GM12878 (cell line): ENCODE data around the gene ALDH1L1. TPM values are rescaled to one million over a fixed set of nuclear protein-coding genes. Genes with fewer than 3 reads are reported as not detected.

Experiments
- ATAC-seq: fragments of 200-7000 bp; cut with Tn5 transposase; 3 replicates; pipeline ENCODE4 v1.9.1; 2020; ENCODE audit warnings: mild to moderate bottlenecking, moderate library complexity
- BruUV-seq: library from RNA; stranded (reverse); fragments of 400-500 nt; replicated peaks from 2 replicates; lab custom pipeline; 2021; lab: Mats Ljungman, UMichigan
- CTCF ChIA-PET: fragments of 300-600 bp; sonication (Branson Sonifier 250); formaldehyde crosslinking; extraction: SDS; loops from one replicate; lab custom pipeline; 2021; ENCODE audit warnings: inconsistent platforms; lab: Yijun Ruan, JAX
- POLR2A ChIA-PET: fragments of 350-600 bp; formaldehyde crosslinking; extraction: SDS; loops from one replicate; lab custom pipeline; 2021; ENCODE audit warnings: inconsistent platforms; lab: Charles Lee
- RAD21 ChIA-PET: fragments of 300-600 bp; sonication (Branson Sonifier 250); formaldehyde crosslinking; loops from one replicate; lab custom pipeline; 2023; ENCODE audit warnings: antibody characterized with exemption; ENCODE audit not compliant: unreplicated experiment; lab: Charles Lee
- SMC1A ChIA-PET: fragments of 300-600 bp; sonication (Branson Sonifier 250); formaldehyde crosslinking; loops from one replicate; lab custom pipeline; 2023; ENCODE audit not compliant: unreplicated experiment, uncharacterized antibody; lab: Charles Lee
- DNase-seq: peaks from one replicate; pipeline ENCODE4 v3.0.0-alpha.2; 2011; ENCODE audit warnings: low read depth, low spot score
- FAIRE-seq: peaks from 3 replicates; lab custom pipeline; 2011; peaks lifted over from hg19 to GRCh38; lab: Jason Lieb, UNC
- H2AFZ ChIP-seq: 2 replicates; pipeline ENCODE4 v1.6.0; 2011; ENCODE audit warnings: low read depth, low read length, control low read depth; ENCODE audit not compliant: control insufficient read depth
- H3K27ac ChIP-seq: 2 replicates; pipeline ENCODE4 v1.5.1; 2011; ENCODE audit warnings: control low read depth; ENCODE audit not compliant: control insufficient read depth, insufficient read depth
- H3K27me3 ChIP-seq, 2 experiments: replicated peaks in 1 of 2; 2 replicates each; pipeline versions ENCODE4 v1.6.0 to v1.6.1; 2011; ENCODE audit warnings: low read length in 1 of 2; ENCODE audit not compliant: control insufficient read depth in 2 of 2, insufficient read depth in 2 of 2
- H3K36me3 ChIP-seq, 2 experiments: 2 replicates each; pipeline ENCODE4 v1.5.1; 2011; ENCODE audit warnings: low read length in 1 of 2; ENCODE audit not compliant: control insufficient read depth in 2 of 2, insufficient read depth in 2 of 2
- H3K4me1 ChIP-seq: 2 replicates; pipeline ENCODE4 v1.6.1; 2011; ENCODE audit warnings: mild to moderate bottlenecking, low read length, moderate library complexity, mixed read lengths; ENCODE audit not compliant: control insufficient read depth, insufficient read depth
- H3K4me2 ChIP-seq: 2 replicates; pipeline ENCODE4 v1.6.0; 2011; ENCODE audit warnings: control low read depth; ENCODE audit not compliant: control insufficient read depth, insufficient read depth
- H3K4me3 ChIP-seq: fragments of 200-600 bp; sonication (generic); 2 replicates; pipeline ENCODE4 v1.5.1; 2016
- H3K79me2 ChIP-seq: 2 replicates; pipeline ENCODE4 v1.6.0; 2011; ENCODE audit warnings: low read length; ENCODE audit not compliant: control insufficient read depth, insufficient read depth
- H3K9ac ChIP-seq: 2 replicates; pipeline ENCODE4 v1.8.0; 2011; ENCODE audit warnings: low read length, control low read depth, mixed read lengths; ENCODE audit not compliant: control insufficient read depth, insufficient read depth
- H3K9me3 ChIP-seq: replicated peaks from 3 replicates; pipeline ENCODE4 v1.5.1; 2011; ENCODE audit warnings: mild to moderate bottlenecking, low read length; ENCODE audit not compliant: control insufficient read depth, insufficient read depth
- H4K20me1 ChIP-seq: 2 replicates; pipeline ENCODE4 v1.6.0; 2011; ENCODE audit not compliant: control insufficient read depth, insufficient read depth
- ATF3 ChIP-seq: IDR thresholded peaks from 2 replicates; pipeline ENCODE4 v1.6.1; 2011; ENCODE audit warnings: low read depth, mild to moderate bottlenecking, low read length, moderate library complexity, borderline replicate concordance; ENCODE audit errors: extremely low read depth
- CEBPB ChIP-seq, 2 experiments: fragments of 150-350 bp in 1 of 2; IDR thresholded peaks; 2 replicates each; pipeline ENCODE4 v1.6.1; 2012 to 2014; ENCODE audit warnings: low read depth in 2 of 2, low read length in 2 of 2, borderline replicate concordance in 1 of 2, inconsistent platforms in 1 of 2
- CREM ChIP-seq: IDR thresholded peaks from 2 replicates; pipeline ENCODE4 v1.6.1; 2014; ENCODE audit warnings: antibody characterized with exemption, low read depth
- EP300 ChIP-seq, 2 experiments: fragments of 150-350 bp in 1 of 2; IDR thresholded peaks; 2 replicates each; pipeline ENCODE4 v1.6.1; 2011 to 2012; ENCODE audit warnings: low read depth in 2 of 2, low read length in 2 of 2, borderline replicate concordance in 1 of 2, improper control_type of control experiment in 1 of 2, inconsistent platforms in 1 of 2; ENCODE audit not compliant: control insufficient read depth in 1 of 2
- ETV6 ChIP-seq, 2 experiments: fragments of 450-650 bp in 1 of 2; IDR thresholded peaks in 1 of 2; conservative IDR thresholded peaks in 1 of 2; 2 replicates each; pipeline ENCODE4 v1.6.1; 2014; ENCODE audit warnings: antibody characterized with exemption in 1 of 2, borderline replicate concordance in 1 of 2, low read depth in 1 of 2, mild to moderate bottlenecking in 1 of 2, moderate library complexity in 1 of 2
- IKZF2 ChIP-seq, 2 experiments: fragments of 450-650 bp; IDR thresholded peaks; 2 replicates each; pipeline ENCODE4 v1.6.1; 2017; ENCODE audit warnings: mild to moderate bottlenecking in 2 of 2, moderate library complexity in 2 of 2
- MXI1 ChIP-seq: fragments of 150-350 bp; IDR thresholded peaks from 2 replicates; pipeline ENCODE4 v1.6.1; 2011; ENCODE audit warnings: low read depth, mild to moderate bottlenecking, inconsistent platforms, low read length, improper control_type of control experiment
- NBN ChIP-seq: fragments of 450-650 bp; IDR thresholded peaks from 2 replicates; pipeline ENCODE4 v1.6.1; 2016
- PBX3 ChIP-seq: IDR thresholded peaks from 2 replicates; pipeline ENCODE4 v1.6.1; 2011; ENCODE audit warnings: mild to moderate bottlenecking, low read depth, low read length, moderate library complexity; ENCODE audit not compliant: insufficient replicate concordance
- POLR2A ChIP-seq: IDR thresholded peaks from 2 replicates; pipeline ENCODE4 v1.6.1; 2011; ENCODE audit warnings: low read depth, mild to moderate bottlenecking, low read length
- RB1 ChIP-seq: fragments of 450-650 bp; formaldehyde crosslinking; IDR thresholded peaks from 2 replicates; pipeline ENCODE4 v1.6.1; 2017; ENCODE audit warnings: mild to moderate bottlenecking, borderline replicate concordance
- SMAD5 ChIP-seq: IDR thresholded peaks from 2 replicates; pipeline ENCODE4 v1.6.1; 2016; ENCODE audit warnings: antibody characterized with exemption, low read depth
- SRF ChIP-seq, 2 experiments: IDR thresholded peaks; 2 replicates each; pipeline ENCODE4 v1.6.1; 2011; ENCODE audit warnings: low read depth in 2 of 2, low read length in 2 of 2, mild to moderate bottlenecking in 1 of 2, moderate library complexity in 1 of 2
- STAT1 ChIP-seq: fragments of 450-650 bp; conservative IDR thresholded peaks from 2 replicates; pipeline ENCODE4 v1.6.1; 2014; ENCODE audit warnings: antibody characterized with exemption, mild to moderate bottlenecking
- TARDBP ChIP-seq: IDR thresholded peaks from 2 replicates; pipeline ENCODE4 v1.6.1; 2016; ENCODE audit warnings: borderline replicate concordance
- TCF12 ChIP-seq: IDR thresholded peaks from 2 replicates; pipeline ENCODE4 v1.6.1; 2011; ENCODE audit warnings: low read depth, mild to moderate bottlenecking, low read length
- YY1 ChIP-seq: IDR thresholded peaks from 2 replicates; pipeline ENCODE4 v1.6.1; 2011; ENCODE audit warnings: low read depth, mild to moderate bottlenecking, low read length
- ZBTB33 ChIP-seq: fragments of 450-650 bp; IDR thresholded peaks from 2 replicates; pipeline ENCODE4 v1.6.1; 2017; ENCODE audit warnings: mild to moderate bottlenecking
- ZNF217 ChIP-seq: fragments of 450-650 bp; IDR thresholded peaks from 2 replicates; pipeline ENCODE4 v1.6.1; 2017; ENCODE audit warnings: antibody characterized with exemption, mild to moderate bottlenecking
- WGBS: methylation state at CpG from one replicate; pipeline ENCODE4 v1.1.6; 2016; ENCODE audit warnings: low lambda C conversion rate; ENCODE audit not compliant: insufficient replicate concordance, insufficient coverage; ENCODE audit errors: missing lambda C conversion rate; 5-methylcytosine and 5-hydroxymethylcytosine counted together
- in situ Hi-C: fragments of 300-500 bp; cut with MboI; formaldehyde crosslinking; loops from 9 replicates; pipeline ENCODE4 v1.14.3; 2018; ENCODE audit warnings: mixed read lengths
- intact Hi-C: fragments of 100-400 bp; cut with micrococcal nuclease; formaldehyde crosslinking; loops from one replicate; pipeline ENCODE4 v1.14.2; 2022; ENCODE audit not compliant: unreplicated experiment
- polyA plus RNA-seq, 11 experiments: library from polyadenylated mRNA; depleted of rRNA in 4 of 11; unstranded in 6 of 11; stranded (reverse) in 5 of 11; fragments of >200 nt; fragmentation: Nextera tagmentation in 4 of 11; fragmentation: Illumina TruSeq in 1 of 11; extraction: Ambion mirVana in 4 of 11; extraction: Trizol in 1 of 11; gene quantifications; 1 replicate in 1 of 11; 2 replicates in 10 of 11; pipeline versions ENCODE4 v1.2.1 to v1.2.3, GENCODE V29; 2011 to 2016; ENCODE audit warnings: inconsistent platforms in 2 of 11, missing spikeins in 2 of 11, low read depth in 1 of 11
- total RNA-seq, 4 experiments: library from RNA; depleted of rRNA in 3 of 4; stranded (reverse); fragments of >200 nt in 3 of 4; fragmentation: Illumina TruSeq in 1 of 4; extraction: Trizol in 1 of 4; gene quantifications; 2 replicates each; pipeline versions ENCODE4 v1.2.1 to v1.2.3, GENCODE V29; 2013 to 2021

ALDH1L1 gene
- total and polyA plus RNA-seq, 10 of the 15 experiments (the other 5 are each of a cell fraction or from before 2014, with no cell fraction given): 0.04 to 18.2 (median 0.45) TPM

GRCh38 chr3:126181398-126181725 is 976 bp upstream of the ALDH1L1 start:
- no peaks in the 10 kb centered on the region for H3K36me3 ChIP-seq
- H3K4me1 ChIP-seq: no peaks in the 10 kb centered on the region
- no peak overlapping the region for H3K4me3 ChIP-seq
- intact Hi-C loops: no loop called here
- H3K79me2 ChIP-seq: no peaks in the 10 kb centered on the region
- POLR2A ChIA-PET: no interaction called here
- CTCF ChIA-PET: no interaction called here
- no peak overlapping the region for H3K27ac ChIP-seq
- no peak overlapping the region for H3K4me2 ChIP-seq
- 10% methylated on average over 1 of the region's 1 CpG for WGBS
- H3K27me3 ChIP-seq: peaks cover 0 to 3% of the 10 kb centered on the region in 2 experiments; a peak in 1 of 4 replicates
- SMC1A ChIA-PET: no interaction called here
- H2AFZ ChIP-seq: no peak overlapping the region
- TF ChIP-seq SMAD5 (no peak), ATF3 (no peak), ZBTB33 (no peak), EP300 (IDR thresholded peaks at IDR 0.05; ENCODE audit: borderline replicate concordance in 1 of 2, control insufficient read depth in 1 of 2, low read depth in 2 of 2, low read length in 2 of 2) (no peak), POLR2A (no peak), IKZF2 (IDR thresholded peaks at IDR 0.05) (no peak), TCF12 (no peak), ETV6 (conservative IDR thresholded peaks at IDR 0.05 in 1 of 2, IDR thresholded peaks at IDR 0.05 in 1 of 2; ENCODE audit: borderline replicate concordance in 1 of 2, low read depth in 1 of 2) (no peak), SRF (IDR thresholded peaks at IDR 0.05; ENCODE audit: low read depth in 2 of 2, low read length in 2 of 2) (no peak), MXI1 (no peak), ZNF217 (no peak), YY1 (no peak), RB1 (no peak), CREM (no peak), PBX3 (no peak), NBN (no peak), TARDBP (no peak), STAT1 (no peak), CEBPB (IDR thresholded peaks at IDR 0.05; ENCODE audit: borderline replicate concordance in 1 of 2, low read depth in 2 of 2, low read length in 2 of 2) (no peak)
- TF ChIP-seq, all 136 proteins: peak for 0
- in situ Hi-C loops: no loop called here
- BruUV-seq: no TSS peak
- ATAC-seq (no peak), DNase-seq (no peak), FAIRE-seq (no peak)
- Histone ChIP-seq H3K9ac (no peak overlapping the region), H4K20me1 (no peaks in the 10 kb centered on the region), H3K9me3 (no peaks in the 10 kb centered on the region)
- RAD21 ChIA-PET: no interaction called here
